Kidney epithelial cell (primary cell): Measurements from ENCODE around the gene ITPR1. TPM values are rescaled to one million over a fixed set of nuclear protein-coding genes. Genes with fewer than 3 reads are reported as not detected.

ENCODE experiments used
- DNase-seq: peaks from one replicate; pipeline ENCODE4 v3.0.0-alpha.2; 2010; ENCODE audit warnings: low read depth
- H3K27me3 ChIP-seq: 2 replicates; pipeline ENCODE4 v1.6.0; 2011; ENCODE audit warnings: low read length; ENCODE audit not compliant: control insufficient read depth, insufficient read depth
- H3K36me3 ChIP-seq: 2 replicates; pipeline ENCODE4 v1.5.1; 2011; ENCODE audit warnings: low read length; ENCODE audit not compliant: control insufficient read depth, insufficient read depth
- H3K4me3 ChIP-seq: 2 replicates; pipeline ENCODE4 v1.5.1; 2011; ENCODE audit warnings: low read depth, mild to moderate bottlenecking, control low read depth, low read length
- total RNA-seq: library from RNA; depleted of rRNA; stranded (reverse); fragments of >200 nt; gene quantifications from 2 replicates; pipeline ENCODE4 v1.2.3, GENCODE V29; 2015
- TF ChIP-seq, protein P1 (sequence below): IDR thresholded peaks from 2 replicates; pipeline ENCODE4 v1.5.1; 2011; ENCODE audit warnings: mild to moderate bottlenecking, moderate library complexity, low read length, control low read depth, inconsistent platforms; ENCODE audit not compliant: insufficient read depth, poor library complexity, severe bottlenecking

Gene ITPR1
- total RNA-seq, 1 donor from 2014 or later, result 8.9 TPM

DNA sequence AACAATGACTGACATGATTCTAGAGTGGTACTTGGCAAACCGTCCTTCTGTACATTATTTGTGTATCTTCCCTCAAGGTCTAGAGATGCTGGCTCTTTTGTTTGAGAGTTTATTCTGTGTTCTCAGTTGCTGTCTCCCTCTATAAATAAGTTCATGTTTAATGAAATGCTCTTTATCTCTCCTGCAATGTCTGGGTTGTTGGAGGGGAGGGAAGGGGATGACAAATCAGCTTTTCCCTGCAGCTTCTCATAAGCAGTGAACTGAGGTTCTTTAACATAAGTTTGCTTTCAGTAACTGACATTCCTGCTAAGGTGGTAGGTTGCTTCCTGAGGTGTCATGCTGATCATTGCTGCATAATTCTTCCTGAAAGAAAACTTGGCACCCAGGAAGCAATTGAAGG lies 21.8 kb downstream of the ITPR1 start:
- TF ChIP-seq, protein P1, sequence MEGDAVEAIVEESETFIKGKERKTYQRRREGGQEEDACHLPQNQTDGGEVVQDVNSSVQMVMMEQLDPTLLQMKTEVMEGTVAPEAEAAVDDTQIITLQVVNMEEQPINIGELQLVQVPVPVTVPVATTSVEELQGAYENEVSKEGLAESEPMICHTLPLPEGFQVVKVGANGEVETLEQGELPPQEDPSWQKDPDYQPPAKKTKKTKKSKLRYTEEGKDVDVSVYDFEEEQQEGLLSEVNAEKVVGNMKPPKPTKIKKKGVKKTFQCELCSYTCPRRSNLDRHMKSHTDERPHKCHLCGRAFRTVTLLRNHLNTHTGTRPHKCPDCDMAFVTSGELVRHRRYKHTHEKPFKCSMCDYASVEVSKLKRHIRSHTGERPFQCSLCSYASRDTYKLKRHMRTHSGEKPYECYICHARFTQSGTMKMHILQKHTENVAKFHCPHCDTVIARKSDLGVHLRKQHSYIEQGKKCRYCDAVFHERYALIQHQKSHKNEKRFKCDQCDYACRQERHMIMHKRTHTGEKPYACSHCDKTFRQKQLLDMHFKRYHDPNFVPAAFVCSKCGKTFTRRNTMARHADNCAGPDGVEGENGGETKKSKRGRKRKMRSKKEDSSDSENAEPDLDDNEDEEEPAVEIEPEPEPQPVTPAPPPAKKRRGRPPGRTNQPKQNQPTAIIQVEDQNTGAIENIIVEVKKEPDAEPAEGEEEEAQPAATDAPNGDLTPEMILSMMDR, result no peak
- Histone ChIP-seq H3K4me3 (no peak overlapping the region), H3K27me3 (no peaks in the 10 kb centered on the region), H3K36me3 (no peaks in the 10 kb centered on the region)
- no peak for DNase-seq

- TF ChIP-seq, protein P1, result no peak
- H3K27me3 ChIP-seq, result no peaks in the 10 kb centered on the region
- H3K36me3 ChIP-seq, result no peaks in the 10 kb centered on the region
- no peak for DNase-seq
- no peak overlapping the region for H3K4me3 ChIP-seq
Observed at GRCh38 chr3:4515916-4516579, 22.9 kb downstream of the ITPR1 start.

DNA sequence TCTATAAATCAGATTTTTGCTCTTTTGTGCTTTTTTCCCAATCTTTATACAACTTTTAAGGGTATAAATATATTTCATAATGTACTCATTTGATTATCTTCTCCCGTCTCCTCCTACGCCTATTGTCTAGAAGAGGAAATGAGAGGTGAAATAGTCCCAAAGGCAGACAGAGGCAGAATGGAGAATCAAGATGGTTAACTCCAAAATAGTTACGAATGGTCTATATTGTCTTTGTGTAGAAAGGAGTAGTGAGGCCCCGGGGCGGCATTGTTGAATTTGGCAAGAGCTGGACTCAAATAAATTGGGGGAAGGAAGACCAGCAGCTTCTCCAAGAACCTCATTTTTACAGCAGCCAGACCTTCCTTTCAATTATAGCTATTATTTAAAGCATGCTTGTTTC lies 23.9 kb downstream of the ITPR1 start:
- no peaks in the 10 kb centered on the region for H3K36me3 ChIP-seq
- no peaks in the 10 kb centered on the region for H3K27me3 ChIP-seq
- TF ChIP-seq, protein P1, result no peak
- H3K4me3 ChIP-seq, result no peak overlapping the region
- DNase-seq, result no peak

- TF ChIP-seq, protein P1, result no peak
- no peak overlapping the region for H3K4me3 ChIP-seq
- no peak for DNase-seq
- H3K27me3 ChIP-seq, result no peaks in the 10 kb centered on the region
- H3K36me3 ChIP-seq, result no peaks in the 10 kb centered on the region
Observed at GRCh38 chr3:4517643-4518311, 24.6 kb downstream of the ITPR1 start.

- Histone ChIP-seq H3K27me3 (no peaks in the 10 kb centered on the region), H3K36me3 (no peaks in the 10 kb centered on the region), H3K4me3 (no peak overlapping the region)
- TF ChIP-seq, protein P1, result no peak
- DNase-seq, result no peak
Observed at GRCh38 chr3:4520033-4520816, 27.1 kb downstream of the ITPR1 start.
